Adrenal gland (tissue), 5 donors: ENCODE data around the gene CDC6.

Experiments
- POLR2A ChIP-seq, 2 donors: fragments of 450-650 bp; IDR thresholded peaks; one replicate each; pipeline ENCODE4 v1.6.1; 2017; ENCODE audit warnings: antibody characterized with exemption in 2 of 2, mild to moderate bottlenecking in 2 of 2, moderate library complexity in 1 of 2
- TF ChIP-seq, protein P1 (sequence below), 6 experiments: fragments of 450-650 bp in 4 of 6; fragments of 200-600 bp in 2 of 6; sonication (generic) in 1 of 6; IDR thresholded peaks; 1 replicate in 5 of 6; 2 replicates in 1 of 6; pipeline versions ENCODE4 v1.5.1 to v1.8.0; 2016 to 2021; ENCODE audit warnings: antibody characterized with exemption in 6 of 6, mild to moderate bottlenecking in 2 of 6, moderate library complexity in 1 of 6
- donor health status: DM: no; HTN: no; CAD: no.

DNA sequence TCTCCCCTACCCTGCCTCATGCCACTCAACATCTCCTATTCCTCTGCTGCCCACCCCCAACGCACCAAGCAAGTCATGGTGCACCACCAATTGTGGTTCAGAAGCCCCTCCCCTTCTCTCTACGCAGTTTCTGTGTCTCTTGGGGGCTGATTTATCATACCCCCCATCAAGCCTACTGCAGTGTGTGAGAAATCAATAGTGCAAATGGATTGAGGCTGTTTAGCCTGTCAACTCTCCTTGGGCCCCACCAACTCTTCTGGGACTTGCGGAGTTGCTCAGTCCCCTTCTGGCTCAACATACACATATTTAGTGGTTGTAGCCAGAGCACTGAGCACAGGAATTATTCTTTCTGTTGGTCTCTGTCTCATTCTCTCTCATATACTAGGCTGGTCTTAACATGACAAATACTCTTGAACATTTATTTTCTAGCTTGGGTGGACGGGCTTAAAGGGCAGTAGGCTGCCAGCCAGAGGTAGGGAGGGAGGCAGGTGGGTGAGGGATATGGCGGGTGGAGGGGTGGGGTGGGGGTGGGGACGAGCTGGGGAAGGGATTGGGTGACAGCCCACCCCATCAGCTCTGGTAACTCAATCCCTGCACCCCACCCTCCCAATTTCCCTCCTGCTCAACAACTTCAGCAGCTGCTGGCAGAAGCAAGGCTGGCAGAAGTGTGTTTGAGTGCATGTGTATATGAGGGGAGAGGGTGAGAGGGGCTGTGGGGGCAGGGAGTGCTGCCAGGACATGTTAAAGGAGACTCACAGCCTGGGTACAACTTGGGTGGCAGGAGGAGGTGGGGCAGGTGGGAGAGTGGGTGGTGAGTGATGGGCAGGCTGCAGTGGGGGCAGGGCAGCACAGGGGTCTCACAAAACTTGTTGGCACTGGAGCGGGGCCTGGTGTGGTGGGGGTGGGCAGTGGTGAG lies 26.2 kb downstream of the CDC6 start:
- TF ChIP-seq, protein P1, sequence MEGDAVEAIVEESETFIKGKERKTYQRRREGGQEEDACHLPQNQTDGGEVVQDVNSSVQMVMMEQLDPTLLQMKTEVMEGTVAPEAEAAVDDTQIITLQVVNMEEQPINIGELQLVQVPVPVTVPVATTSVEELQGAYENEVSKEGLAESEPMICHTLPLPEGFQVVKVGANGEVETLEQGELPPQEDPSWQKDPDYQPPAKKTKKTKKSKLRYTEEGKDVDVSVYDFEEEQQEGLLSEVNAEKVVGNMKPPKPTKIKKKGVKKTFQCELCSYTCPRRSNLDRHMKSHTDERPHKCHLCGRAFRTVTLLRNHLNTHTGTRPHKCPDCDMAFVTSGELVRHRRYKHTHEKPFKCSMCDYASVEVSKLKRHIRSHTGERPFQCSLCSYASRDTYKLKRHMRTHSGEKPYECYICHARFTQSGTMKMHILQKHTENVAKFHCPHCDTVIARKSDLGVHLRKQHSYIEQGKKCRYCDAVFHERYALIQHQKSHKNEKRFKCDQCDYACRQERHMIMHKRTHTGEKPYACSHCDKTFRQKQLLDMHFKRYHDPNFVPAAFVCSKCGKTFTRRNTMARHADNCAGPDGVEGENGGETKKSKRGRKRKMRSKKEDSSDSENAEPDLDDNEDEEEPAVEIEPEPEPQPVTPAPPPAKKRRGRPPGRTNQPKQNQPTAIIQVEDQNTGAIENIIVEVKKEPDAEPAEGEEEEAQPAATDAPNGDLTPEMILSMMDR (IDR thresholded peaks at IDR 0.05) = no peak
- TF ChIP-seq POLR2A (IDR thresholded peaks at IDR 0.05) = no peak
